ENCODE data around the gene CNTN2.

CNTN2 gene

GRCh38 chr1:205088341-205088740 is 45.3 kb downstream of the CNTN2 start:
- Histone ChIP-seq H3K36me3 (replicated peaks; ENCODE audit: insufficient read depth, low read length) (no peaks in the 10 kb centered on the region), H3K27ac (ENCODE audit: low read length) (no peak overlapping the region)

GRCh38 chr1:205091043-205091740 is 48.2 kb downstream of the CNTN2 start:
- Histone ChIP-seq H3K4me2 (ENCODE audit: low read depth, low read length) (no peak overlapping the region), H3K36me3 (replicated peaks; ENCODE audit: insufficient read depth, low read length) (peaks cover 8% of the 10 kb centered on the region; the same call in 1 of the 2 replicates), H3K9ac (ENCODE audit: low read length) (no peak overlapping the region), H2AFZ (ENCODE audit: low read length) (no peak overlapping the region), H3K9me2 (replicated peaks; ENCODE audit: insufficient read depth, low read length) (no peaks in the 10 kb centered on the region), H3K4me3 (ENCODE audit: low read length) (no peak overlapping the region), H3K79me2 (ENCODE audit: low read length) (no peaks in the 10 kb centered on the region), H3K27me3 (replicated peaks; ENCODE audit: insufficient read depth, low read length) (no peaks in the 10 kb centered on the region), H3F3A (ENCODE audit: insufficient read depth, low read length) (no peaks in the 10 kb centered on the region), H3K4me1 (ENCODE audit: low read length) (no peaks in the 10 kb centered on the region), H3K27ac (ENCODE audit: low read length) (no peak overlapping the region), H4K20me1 (ENCODE audit: insufficient read depth, low read length) (no peaks in the 10 kb centered on the region), H3K9me3 (replicated peaks; ENCODE audit: insufficient read depth, low read length) (no peaks in the 10 kb centered on the region)
- TF ChIP-seq EZH2 (optimal IDR thresholded peaks at IDR 0.05; ENCODE audit: low read depth, low read length) (no peak), CTCF (IDR thresholded peaks at IDR 0.05; ENCODE audit: low read length) (no peak), EZH2phosphoT487 (IDR thresholded peaks at IDR 0.05; ENCODE audit: low read length) (no peak)
- DNase-seq, result no peak

More at GRCh38 chr1:205088341-205088740, 45.3 kb downstream of the CNTN2 start:
- Histone ChIP-seq H3F3A (ENCODE audit: insufficient read depth, low read length) (no peaks in the 10 kb centered on the region), H3K9me3 (replicated peaks; ENCODE audit: insufficient read depth, low read length) (no peaks in the 10 kb centered on the region), H2AFZ (ENCODE audit: low read length) (no peak overlapping the region), H3K4me1 (ENCODE audit: low read length) (no peaks in the 10 kb centered on the region), H3K9me2 (replicated peaks; ENCODE audit: insufficient read depth, low read length) (no peaks in the 10 kb centered on the region), H3K9ac (ENCODE audit: low read length) (no peak overlapping the region), H3K4me3 (ENCODE audit: low read length) (no peak overlapping the region), H3K4me2 (ENCODE audit: low read depth, low read length) (no peak overlapping the region), H3K79me2 (ENCODE audit: low read length) (no peaks in the 10 kb centered on the region), H4K20me1 (ENCODE audit: insufficient read depth, low read length) (no peaks in the 10 kb centered on the region), H3K27me3 (replicated peaks; ENCODE audit: insufficient read depth, low read length) (no peaks in the 10 kb centered on the region)
- DNase-seq, result no peak
- no peak for TF ChIP-seq EZH2phosphoT487 (IDR thresholded peaks at IDR 0.05; ENCODE audit: low read length)
- TF ChIP-seq CTCF (IDR thresholded peaks at IDR 0.05; ENCODE audit: low read length), result no peak

- H3K27ac ChIP-seq (ENCODE audit: low read length), result no peak overlapping the region
- no peaks in the 10 kb centered on the region for H4K20me1 ChIP-seq (ENCODE audit: insufficient read depth, low read length)
- no peaks in the 10 kb centered on the region for H3K79me2 ChIP-seq (ENCODE audit: low read length)
- H3K9me3 ChIP-seq (replicated peaks; ENCODE audit: insufficient read depth, low read length), result no peaks in the 10 kb centered on the region
- no peak overlapping the region for H3K4me3 ChIP-seq (ENCODE audit: low read length)
- no peak for DNase-seq
- H3K27me3 ChIP-seq (replicated peaks; ENCODE audit: insufficient read depth, low read length), result no peaks in the 10 kb centered on the region
- H3K4me1 ChIP-seq (ENCODE audit: low read length), result no peaks in the 10 kb centered on the region
- no peak overlapping the region for H3K9ac ChIP-seq (ENCODE audit: low read length)
- H3K4me2 ChIP-seq (ENCODE audit: low read depth, low read length), result no peak overlapping the region
- TF ChIP-seq EZH2 (optimal IDR thresholded peaks at IDR 0.05; ENCODE audit: low read depth, low read length), result no peak
- no peak for TF ChIP-seq EZH2phosphoT487 (IDR thresholded peaks at IDR 0.05; ENCODE audit: low read length)
- no peak for TF ChIP-seq CTCF (IDR thresholded peaks at IDR 0.05; ENCODE audit: low read length)
- H2AFZ ChIP-seq (ENCODE audit: low read length), result no peak overlapping the region
- H3K9me2 ChIP-seq (replicated peaks; ENCODE audit: insufficient read depth, low read length), result no peaks in the 10 kb centered on the region
- peaks cover 17% of the 10 kb centered on the region; the same call in 1 of the 2 replicates for H3K36me3 ChIP-seq (replicated peaks; ENCODE audit: insufficient read depth, low read length)
- no peaks in the 10 kb centered on the region for H3F3A ChIP-seq (ENCODE audit: insufficient read depth, low read length)
Measured at GRCh38 chr1:205095422-205095821, 52.4 kb downstream of the CNTN2 start.

Data from MM.1S (cell line).